ENCODE data around the gene LINC01488. TPM values are rescaled to one million over a fixed set of nuclear protein-coding genes. Genes with fewer than 3 reads are reported as not detected.
A peak's percentile ranks its signal among the peaks of the same experiment; 100 is the strongest.

The LINC01488 gene
- total and polyA plus RNA-seq, 4 donors = not detected

DNA sequence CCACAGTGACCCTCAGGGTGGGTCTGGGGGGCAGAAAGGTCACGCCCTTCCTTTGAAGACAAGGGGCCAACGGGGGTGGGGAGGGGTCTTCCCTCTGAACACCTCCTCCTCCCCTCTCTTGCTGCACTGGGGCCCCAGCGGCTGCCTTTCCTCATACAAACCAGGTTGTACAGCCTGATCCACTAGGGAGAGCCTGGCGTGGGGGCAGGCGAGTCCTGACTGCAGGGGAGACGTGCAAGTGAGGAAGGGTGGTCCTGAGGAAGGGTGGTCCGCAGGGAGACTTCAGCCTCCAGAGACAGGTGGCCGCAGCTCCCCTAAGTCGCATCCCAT, 43.6 kb upstream of the LINC01488 start:
- 88 to 92% methylated on average over 9 of the region's 9 CpGs for WGBS, 2 donors
- ATAC-seq (ENCODE audit: low FRiP score) (peak; percentile 17), DNase-seq (peak; percentile 36 to 70)
- H3K9me3 ChIP-seq (ENCODE audit: control insufficient read depth, low read length) = no peaks in the 10 kb centered on the region
- H3K36me3 ChIP-seq (ENCODE audit: control insufficient read depth in 1 of 2, insufficient read depth in 2 of 2, low read length in 1 of 2) = no peaks in the 10 kb centered on the region
- H3K27me3 ChIP-seq (ENCODE audit: control insufficient read depth in 1 of 2, insufficient read depth in 2 of 2, low read length in 1 of 2) = no peaks in the 10 kb centered on the region
- intact Hi-C loops (cut with DNase I) = no loop called here
- no peak overlapping the region for H3K4me3 ChIP-seq (ENCODE audit: low read length in 2 of 2)
- no peak overlapping the region for H3K27ac ChIP-seq (ENCODE audit: low read depth in 1 of 2, low read length in 2 of 2)
- no peaks in the 10 kb centered on the region for H3K4me1 ChIP-seq (ENCODE audit: control insufficient read depth in 1 of 2, insufficient read depth in 2 of 2, low read length in 2 of 2)

DNA sequence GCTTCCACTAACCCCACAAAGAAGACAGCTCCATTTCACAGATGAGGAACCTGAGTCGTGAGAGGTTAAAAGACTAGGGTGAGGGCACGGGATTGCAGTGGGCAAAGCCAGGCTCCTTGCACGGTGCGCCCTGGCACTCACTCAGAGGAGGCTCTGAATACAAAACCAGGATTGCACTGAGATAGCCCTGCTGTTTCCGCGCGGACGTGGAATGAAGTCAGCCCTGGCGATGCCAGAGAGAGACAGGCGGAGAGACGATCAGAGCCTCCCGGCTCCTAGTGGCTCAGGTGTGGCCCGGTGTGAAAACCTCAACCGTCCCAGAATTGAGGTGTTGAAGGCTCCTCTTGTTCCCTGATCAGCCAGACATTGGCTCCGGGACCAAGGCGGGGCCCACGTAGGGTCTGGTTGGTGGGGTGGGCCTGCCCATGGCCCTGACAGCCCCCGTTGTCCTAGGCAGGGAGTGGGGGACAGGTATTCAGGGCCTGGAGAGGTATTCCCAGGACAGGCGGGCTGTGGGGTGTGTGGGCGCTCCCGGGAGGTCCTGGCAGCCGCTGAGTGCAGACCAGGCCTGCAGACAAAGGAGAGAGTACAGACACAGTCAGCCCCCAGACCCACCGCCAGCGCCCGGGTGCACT, 43.1 kb upstream of the LINC01488 start:
- H3K36me3 ChIP-seq (ENCODE audit: control insufficient read depth in 1 of 2, insufficient read depth in 2 of 2, low read length in 1 of 2) = no peaks in the 10 kb centered on the region
- peak; percentile 12 for ATAC-seq (ENCODE audit: low FRiP score)
- H3K9me3 ChIP-seq (ENCODE audit: control insufficient read depth, low read length) = no peaks in the 10 kb centered on the region
- intact Hi-C loops (cut with DNase I) = no loop called here
- H3K4me3 ChIP-seq (ENCODE audit: low read length in 2 of 2) = no peak overlapping the region
- WGBS, 2 donors = 90 to 95% methylated on average over 25 of the region's 25 CpGs
- no peaks in the 10 kb centered on the region for H3K27me3 ChIP-seq (ENCODE audit: control insufficient read depth in 1 of 2, insufficient read depth in 2 of 2, low read length in 1 of 2)
- H3K27ac ChIP-seq (ENCODE audit: low read depth in 1 of 2, low read length in 2 of 2) = no peak overlapping the region
- DNase-seq = peak; percentile 38 to 62
- no peaks in the 10 kb centered on the region for H3K4me1 ChIP-seq (ENCODE audit: control insufficient read depth in 1 of 2, insufficient read depth in 2 of 2, low read length in 2 of 2)

DNA sequence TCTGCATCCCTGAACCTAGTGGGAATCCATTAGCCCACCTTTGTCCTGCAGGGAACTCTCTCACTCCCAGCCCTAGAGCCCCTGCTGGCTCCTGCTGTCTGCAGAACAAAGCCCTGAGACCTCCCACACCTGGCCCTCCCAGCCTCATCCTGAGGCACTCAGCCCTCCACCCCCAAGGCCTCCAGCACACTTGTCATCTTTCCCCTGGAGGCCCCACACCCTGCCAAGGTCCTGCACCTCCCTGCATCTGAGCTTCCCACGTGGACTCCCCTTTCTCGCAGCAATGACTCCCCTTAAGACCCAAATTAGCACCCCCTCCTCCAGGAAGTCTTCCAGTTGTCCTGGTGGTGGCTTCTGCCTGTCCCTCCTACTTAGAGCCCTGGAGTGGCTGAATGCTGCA, 42.3 kb upstream of the LINC01488 start:
- intact Hi-C loops (cut with DNase I) = no loop called here

DNA sequence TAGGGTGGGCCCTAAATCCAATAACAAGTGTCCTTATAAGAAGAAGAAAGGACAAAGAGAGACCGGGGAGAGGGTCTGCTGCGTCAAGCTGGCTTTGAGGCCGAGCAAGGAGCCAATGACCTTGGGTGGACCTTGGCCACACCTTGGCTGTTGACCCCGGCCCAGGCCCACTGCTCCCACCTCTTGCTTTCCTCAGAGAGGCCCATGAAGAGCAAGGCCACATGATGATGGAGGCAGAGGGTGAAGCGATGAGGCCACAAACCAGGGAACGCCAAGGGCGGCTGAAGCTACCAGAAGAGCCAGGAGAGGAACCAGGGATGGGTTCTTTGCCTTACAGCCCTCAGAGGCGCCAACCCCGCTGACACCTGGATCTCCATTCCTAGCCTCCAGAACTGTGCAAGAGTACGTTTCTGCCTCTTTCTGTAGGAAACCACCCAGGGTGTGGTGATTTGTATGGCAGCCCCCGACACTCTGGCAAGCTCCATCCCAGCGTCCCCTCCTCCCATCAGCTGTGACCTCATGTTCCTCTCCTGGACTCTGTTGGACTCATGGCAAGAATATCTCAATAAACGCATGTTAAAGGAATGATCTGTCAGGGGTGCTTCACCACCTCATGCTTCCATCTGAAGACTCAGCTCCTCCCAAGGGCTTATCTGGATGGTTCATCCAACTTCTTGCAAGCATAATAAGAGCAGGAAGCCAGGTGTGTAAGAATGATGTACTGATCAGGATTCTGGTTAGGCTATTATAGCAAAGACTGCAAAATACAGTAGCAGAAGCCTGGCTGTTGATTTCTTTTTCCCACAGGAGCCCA, 41.6 kb upstream of the LINC01488 start:
- intact Hi-C loops (cut with DNase I) = loop anchor here in 1 of 2 donors (10.0 kb wide), 1 partner anchor 115 kb away; no protein-coding TSS in a partner anchor
- H3K36me3 ChIP-seq (ENCODE audit: control insufficient read depth in 1 of 2, insufficient read depth in 2 of 2, low read length in 1 of 2) = no peaks in the 10 kb centered on the region
- DNase-seq (peak; percentile 25 to 43), ATAC-seq (ENCODE audit: low FRiP score) (no peak)
- WGBS, 2 donors = 96% methylated on average over 13 of the region's 13 CpGs
- H3K4me3 ChIP-seq (ENCODE audit: low read length in 2 of 2) = no peak overlapping the region
- no peaks in the 10 kb centered on the region for H3K9me3 ChIP-seq (ENCODE audit: control insufficient read depth, low read length)
- H3K4me1 ChIP-seq (ENCODE audit: control insufficient read depth in 1 of 2, insufficient read depth in 2 of 2, low read length in 2 of 2) = no peaks in the 10 kb centered on the region
- H3K27me3 ChIP-seq (ENCODE audit: control insufficient read depth in 1 of 2, insufficient read depth in 2 of 2, low read length in 1 of 2) = no peaks in the 10 kb centered on the region
- no peak overlapping the region for H3K27ac ChIP-seq (ENCODE audit: low read depth in 1 of 2, low read length in 2 of 2)

More for the DNA sequence above, 42.3 kb upstream of the LINC01488 start:
- Histone ChIP-seq H3K36me3 (ENCODE audit: control insufficient read depth in 1 of 2, insufficient read depth in 2 of 2, low read length in 1 of 2) (no peaks in the 10 kb centered on the region), H3K4me1 (ENCODE audit: control insufficient read depth in 1 of 2, insufficient read depth in 2 of 2, low read length in 2 of 2) (no peaks in the 10 kb centered on the region), H3K27me3 (ENCODE audit: control insufficient read depth in 1 of 2, insufficient read depth in 2 of 2, low read length in 1 of 2) (no peaks in the 10 kb centered on the region), H3K9me3 (ENCODE audit: control insufficient read depth, low read length) (no peaks in the 10 kb centered on the region), H3K27ac (ENCODE audit: low read depth in 1 of 2, low read length in 2 of 2) (no peak overlapping the region), H3K4me3 (ENCODE audit: low read length in 2 of 2) (no peak overlapping the region)
- 91% methylated on average over 2 of the region's 2 CpGs for WGBS, 2 donors
- ATAC-seq (ENCODE audit: low FRiP score) = no peak
- peak; percentile 37 to 42 for DNase-seq

DNA sequence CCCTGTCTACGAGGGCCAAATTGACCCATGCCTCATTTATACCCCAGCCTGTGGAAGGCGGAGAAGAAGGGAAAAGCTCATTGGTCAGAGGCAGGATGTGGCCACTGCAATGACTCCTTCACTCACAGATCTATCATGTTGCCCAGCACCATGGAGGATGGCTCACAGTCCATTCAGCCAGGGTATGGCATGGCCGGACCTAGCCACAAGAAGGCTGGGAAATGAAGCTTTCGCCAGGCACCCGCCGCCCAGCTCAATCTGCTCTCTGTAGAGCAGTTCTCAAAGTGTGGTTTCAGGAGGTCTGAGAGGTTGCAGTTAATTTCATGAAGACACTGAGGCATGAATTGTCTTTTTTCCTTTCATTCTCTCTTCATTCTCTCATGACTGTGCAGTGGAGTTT, 40.6 kb upstream of the LINC01488 start:
- intact Hi-C loops (cut with DNase I) = loop anchor here in 1 of 2 donors (10.0 kb wide), 1 partner anchor 116 kb away; no protein-coding TSS in a partner anchor
- no peaks in the 10 kb centered on the region for H3K27me3 ChIP-seq (ENCODE audit: control insufficient read depth in 1 of 2, insufficient read depth in 2 of 2, low read length in 1 of 2)
- no peaks in the 10 kb centered on the region for H3K36me3 ChIP-seq (ENCODE audit: control insufficient read depth in 1 of 2, insufficient read depth in 2 of 2, low read length in 1 of 2)
- H3K4me1 ChIP-seq (ENCODE audit: control insufficient read depth in 1 of 2, insufficient read depth in 2 of 2, low read length in 2 of 2) = no peaks in the 10 kb centered on the region
- no peaks in the 10 kb centered on the region for H3K9me3 ChIP-seq (ENCODE audit: control insufficient read depth, low read length)
- H3K4me3 ChIP-seq (ENCODE audit: low read length in 2 of 2) = no peak overlapping the region
- DNase-seq = peak; percentile 12 to 20
- 93 to 95% methylated on average over 6 of the region's 6 CpGs for WGBS, 2 donors
- ATAC-seq (ENCODE audit: low FRiP score) = no peak
- H3K27ac ChIP-seq (ENCODE audit: low read depth in 1 of 2, low read length in 2 of 2) = no peak overlapping the region

DNA sequence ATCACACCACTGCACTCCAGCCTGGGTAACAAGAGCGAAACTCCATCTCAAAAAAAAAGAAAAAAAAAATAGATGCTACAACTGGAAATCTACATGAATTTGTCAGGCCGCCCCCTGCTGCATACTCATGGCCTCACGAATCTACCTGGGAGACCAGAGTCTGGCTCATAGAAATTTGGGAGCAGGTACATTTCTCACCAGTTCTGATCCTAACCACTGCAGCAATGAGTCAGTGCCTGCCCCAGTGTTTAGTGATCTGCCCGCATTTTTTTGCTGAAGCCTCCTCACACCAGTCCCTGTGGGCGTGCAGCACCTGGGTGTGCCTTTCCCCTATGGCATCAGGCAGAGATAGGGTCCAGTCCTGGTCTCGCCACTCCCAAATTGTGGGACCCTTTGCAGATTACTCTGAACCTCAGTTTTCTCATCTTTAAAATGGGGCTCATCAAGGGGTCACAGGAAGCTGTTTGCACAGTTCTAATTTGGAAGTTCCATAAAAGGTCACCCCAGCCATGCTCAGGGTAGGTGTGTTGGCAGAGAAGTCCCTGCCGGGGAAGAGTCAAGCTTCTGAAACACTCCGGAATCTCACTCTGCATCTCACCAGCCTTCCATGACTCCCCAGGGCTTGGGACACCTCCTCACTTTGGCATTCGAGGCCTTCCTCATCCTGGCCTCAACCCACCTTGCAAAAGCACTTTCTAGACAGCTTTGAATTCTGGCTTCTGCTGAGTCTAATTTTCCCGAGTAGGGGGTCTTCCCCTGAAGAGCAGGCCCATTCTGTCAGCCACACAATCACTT, 39.3 kb upstream of the LINC01488 start:
- Histone ChIP-seq H3K9me3 (ENCODE audit: control insufficient read depth, low read length) (no peaks in the 10 kb centered on the region), H3K27me3 (ENCODE audit: control insufficient read depth in 1 of 2, insufficient read depth in 2 of 2, low read length in 1 of 2) (no peaks in the 10 kb centered on the region), H3K4me3 (ENCODE audit: low read length in 2 of 2) (no peak overlapping the region), H3K36me3 (ENCODE audit: control insufficient read depth in 1 of 2, insufficient read depth in 2 of 2, low read length in 1 of 2) (no peaks in the 10 kb centered on the region), H3K27ac (ENCODE audit: low read depth in 1 of 2, low read length in 2 of 2) (no peak overlapping the region), H3K4me1 (ENCODE audit: control insufficient read depth in 1 of 2, insufficient read depth in 2 of 2, low read length in 2 of 2) (no peaks in the 10 kb centered on the region)
- intact Hi-C loops (cut with DNase I) = loop anchor here in 1 of 2 donors (10.0 kb wide), 1 partner anchor 117 kb away; no protein-coding TSS in a partner anchor
- ATAC-seq (ENCODE audit: low FRiP score) = no peak
- WGBS, 2 donors = 86 to 90% methylated on average over 10 of the region's 10 CpGs
- peak in 1 of 2 donors; percentile 27 for DNase-seq

DNA sequence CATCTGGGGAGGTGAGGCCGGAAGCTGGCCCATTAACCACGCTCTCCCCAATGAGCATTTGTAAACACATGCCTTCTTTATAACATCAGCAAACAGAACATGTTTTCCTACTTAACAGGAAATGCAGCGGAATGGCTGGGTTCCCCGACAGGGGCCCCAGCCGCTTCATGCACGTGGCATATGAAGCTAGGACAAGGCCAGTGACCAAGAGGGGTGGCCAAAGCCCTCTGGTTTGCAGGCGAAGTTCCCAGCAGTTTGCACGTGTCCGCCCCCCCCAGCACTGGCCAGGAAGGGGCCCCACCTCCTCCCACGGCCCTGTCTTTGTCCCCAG, 38.7 kb upstream of the LINC01488 start:
- H3K4me3 ChIP-seq (ENCODE audit: low read length in 2 of 2) = no peak overlapping the region
- H3K4me1 ChIP-seq (ENCODE audit: control insufficient read depth in 1 of 2, insufficient read depth in 2 of 2, low read length in 2 of 2) = no peaks in the 10 kb centered on the region
- H3K27ac ChIP-seq (ENCODE audit: low read depth in 1 of 2, low read length in 2 of 2) = no peak overlapping the region
- no peaks in the 10 kb centered on the region for H3K27me3 ChIP-seq (ENCODE audit: control insufficient read depth in 1 of 2, insufficient read depth in 2 of 2, low read length in 1 of 2)
- intact Hi-C loops (cut with DNase I) = loop anchor here in 1 of 2 donors (10.0 kb wide), 1 partner anchor 118 kb away; no protein-coding TSS in a partner anchor
- 44 to 54% methylated on average over 10 of the region's 10 CpGs for WGBS, 2 donors
- peak; percentile 55 to 62 for DNase-seq
- no peak for ATAC-seq (ENCODE audit: low FRiP score)
- no peaks in the 10 kb centered on the region for H3K9me3 ChIP-seq (ENCODE audit: control insufficient read depth, low read length)
- H3K36me3 ChIP-seq (ENCODE audit: control insufficient read depth in 1 of 2, insufficient read depth in 2 of 2, low read length in 1 of 2) = no peaks in the 10 kb centered on the region

DNA sequence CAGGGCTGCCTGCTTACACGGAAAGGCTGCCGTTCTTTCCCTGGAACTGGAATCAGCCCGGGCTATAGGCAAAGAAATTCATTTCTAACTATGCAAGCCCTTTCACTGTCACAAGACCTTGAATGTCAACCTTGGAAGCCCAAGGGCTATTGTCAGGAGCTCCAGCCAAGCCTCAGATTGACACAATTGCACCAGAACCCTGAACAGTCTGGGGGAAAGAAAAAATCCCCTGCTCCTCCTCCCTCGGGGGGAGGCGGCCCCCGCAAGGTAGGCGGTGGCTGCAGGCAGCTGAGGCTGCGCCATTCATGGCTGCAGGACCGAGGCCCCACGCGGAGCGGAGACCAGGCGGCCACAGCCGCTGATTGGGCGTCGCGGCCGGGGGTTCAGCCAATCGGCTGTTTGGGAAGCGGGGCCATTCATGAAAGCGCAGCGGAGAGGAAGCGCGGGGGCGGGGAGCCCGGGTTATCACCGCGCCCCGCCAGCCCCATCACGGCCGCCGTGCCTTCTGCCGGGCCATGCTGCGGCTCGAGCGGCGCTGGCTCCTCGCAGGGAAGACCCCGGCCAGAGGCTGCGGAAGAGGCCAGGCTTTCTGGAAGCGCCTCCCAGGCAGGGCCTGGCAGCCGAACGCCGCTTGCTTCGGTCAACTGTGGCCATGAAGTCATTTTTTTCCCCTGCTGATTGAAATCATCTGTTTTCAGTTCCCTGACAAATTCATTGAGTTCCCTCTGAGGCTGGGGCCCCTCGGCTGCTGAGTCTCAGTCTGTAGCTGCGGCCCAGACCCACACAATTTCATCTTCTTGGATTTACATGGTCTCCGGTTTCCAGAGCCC, 38.1 kb upstream of the LINC01488 start:
- peak; percentile 92 for ATAC-seq (ENCODE audit: low FRiP score)
- peak overlapping the region in 1 of 2 donors; percentile 32 for H3K4me3 ChIP-seq (ENCODE audit: low read length in 2 of 2)
- H3K9me3 ChIP-seq (ENCODE audit: control insufficient read depth, low read length) = no peaks in the 10 kb centered on the region
- WGBS, 2 donors = 2 to 3% methylated on average over 47 to 48 of the region's 48 CpGs
- intact Hi-C loops (cut with DNase I) = loop anchor here in 1 of 2 donors (10.0 kb wide), 1 partner anchor 119 kb away; no protein-coding TSS in a partner anchor
- no peaks in the 10 kb centered on the region for H3K4me1 ChIP-seq (ENCODE audit: control insufficient read depth in 1 of 2, insufficient read depth in 2 of 2, low read length in 2 of 2)
- H3K36me3 ChIP-seq (ENCODE audit: control insufficient read depth in 1 of 2, insufficient read depth in 2 of 2, low read length in 1 of 2) = no peaks in the 10 kb centered on the region
- peak; percentile 95 to 97 for DNase-seq
- H3K27me3 ChIP-seq (ENCODE audit: control insufficient read depth in 1 of 2, insufficient read depth in 2 of 2, low read length in 1 of 2) = no peaks in the 10 kb centered on the region
- peak overlapping the region in 1 of 2 donors; percentile 28 for H3K27ac ChIP-seq (ENCODE audit: low read depth in 1 of 2, low read length in 2 of 2)

All from aorta (tissue), 5 donors.